Measurements from ENCODE around the gene ACKR2. TPM values are rescaled to one million over a fixed set of nuclear protein-coding genes. Genes with fewer than 3 reads are reported as not detected.

Gene ACKR2
- total and polyA plus RNA-seq, 2 of the 13 experiments (the other 11 are each of a cell fraction or from before 2014, with no cell fraction given), result 1.1 to 1.9 TPM

DNA sequence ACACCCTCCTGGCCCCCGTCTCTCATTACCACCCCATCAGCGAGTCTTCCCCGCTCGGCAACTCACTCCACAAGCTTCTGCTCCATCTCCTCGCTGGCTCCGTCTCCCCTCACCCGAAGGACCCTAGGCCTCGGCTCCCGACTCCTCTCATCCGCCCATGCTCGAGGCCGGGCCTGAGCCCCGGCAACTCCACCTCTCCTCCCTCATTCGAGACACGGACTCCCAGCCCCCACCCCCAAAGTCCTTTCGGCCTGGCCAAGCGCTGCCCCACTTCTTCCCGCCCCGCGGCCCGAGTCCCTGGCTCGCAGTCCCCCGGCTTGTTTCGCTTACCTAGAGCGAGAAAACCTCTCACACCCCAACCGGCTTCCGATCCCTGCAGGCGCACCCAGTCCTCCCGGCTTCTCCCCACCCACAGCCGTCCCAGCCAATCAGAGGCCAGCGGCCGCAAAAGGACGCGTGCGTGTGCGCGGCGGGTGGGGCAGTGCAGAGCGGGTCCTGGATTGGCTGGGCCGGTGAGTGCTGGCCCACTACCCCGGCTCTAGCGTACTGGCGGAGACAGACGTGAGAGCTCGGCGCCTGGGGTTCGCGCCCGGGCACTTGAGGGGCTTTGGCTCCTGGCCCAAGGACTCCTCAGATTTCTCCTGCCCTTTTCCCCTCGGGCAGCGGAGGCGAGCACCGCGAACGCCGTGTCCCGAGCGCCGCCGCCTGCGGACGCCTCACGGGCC, 5.0 kb upstream of the ACKR2 start, which contains the start of gene HIGD1A (continued):
- TF ChIP-seq NR2F2 (IDR thresholded peaks at IDR 0.05; ENCODE audit: borderline replicate concordance, low read depth) (0 out of 2 replicates have a peak, but pooled peaks have one; percentile 36), ZNF772 (CRISPR knock-in tag; IDR thresholded peaks at IDR 0.05) (no peak), ZBTB1 (CRISPR knock-in tag; IDR thresholded peaks at IDR 0.05; ENCODE audit: borderline replicate concordance) (no peak), ZNF501 (CRISPR knock-in tag; IDR thresholded peaks at IDR 0.05) (peak; percentile 67), JDP2 (CRISPR knock-in tag; IDR thresholded peaks at IDR 0.05; ENCODE audit: borderline replicate concordance) (no peak; the same call in 1 of the 2 replicates), ZFP41 (CRISPR knock-in tag; IDR thresholded peaks at IDR 0.05; ENCODE audit: borderline replicate concordance) (no peak), PCBP2 (optimal IDR thresholded peaks at IDR 0.05; ENCODE audit: low read depth, low read length, poor library complexity, severe bottlenecking) (no peak), MEF2D (CRISPR knock-in tag; IDR thresholded peaks at IDR 0.05) (0 out of 2 replicates have a peak, but pooled peaks have one; percentile 14), PRMT3 (CRISPR knock-in tag; IDR thresholded peaks at IDR 0.05; ENCODE audit: borderline replicate concordance, low read depth) (peak; percentile 56; the same call in 1 of the 2 replicates), ZNF713 (CRISPR knock-in tag; IDR thresholded peaks at IDR 0.05) (no peak), CBX1 (IDR thresholded peaks at IDR 0.05; ENCODE audit: low read depth) (no peak), NKX3-1 (CRISPR knock-in tag; IDR thresholded peaks at IDR 0.05) (no peak), ZBTB20 (CRISPR knock-in tag; IDR thresholded peaks at IDR 0.05; ENCODE audit: borderline replicate concordance, low read depth) (no peak), ZNF577 (CRISPR knock-in tag; IDR thresholded peaks at IDR 0.05; ENCODE audit: borderline replicate concordance, low read depth) (no peak), BRCA1 (CRISPR knock-in tag; IDR thresholded peaks at IDR 0.05) (no peak; the same call in 1 of the 2 replicates)
- TF ChIP-seq, protein P1, sequence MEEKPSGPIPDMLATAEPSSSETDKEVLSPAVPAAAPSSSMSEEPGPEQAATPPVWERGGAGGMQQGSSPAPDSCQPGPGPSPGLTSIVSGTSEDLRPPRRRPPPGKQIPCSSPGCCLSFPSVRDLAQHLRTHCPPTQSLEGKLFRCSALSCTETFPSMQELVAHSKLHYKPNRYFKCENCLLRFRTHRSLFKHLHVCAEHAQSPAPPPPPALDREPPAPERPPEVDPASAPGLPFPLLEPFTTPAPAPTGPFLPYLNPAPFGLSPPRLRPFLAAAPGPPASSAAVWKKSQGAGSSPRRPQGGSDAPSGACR (CRISPR knock-in tag; IDR thresholded peaks at IDR 0.05), result no peak
- TF ChIP-seq, protein P2, sequence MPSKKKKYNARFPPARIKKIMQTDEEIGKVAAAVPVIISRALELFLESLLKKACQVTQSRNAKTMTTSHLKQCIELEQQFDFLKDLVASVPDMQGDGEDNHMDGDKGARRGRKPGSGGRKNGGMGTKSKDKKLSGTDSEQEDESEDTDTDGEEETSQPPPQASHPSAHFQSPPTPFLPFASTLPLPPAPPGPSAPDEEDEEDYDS (CRISPR knock-in tag; IDR thresholded peaks at IDR 0.05), result peak; percentile 98
- TF ChIP-seq, protein P3, sequence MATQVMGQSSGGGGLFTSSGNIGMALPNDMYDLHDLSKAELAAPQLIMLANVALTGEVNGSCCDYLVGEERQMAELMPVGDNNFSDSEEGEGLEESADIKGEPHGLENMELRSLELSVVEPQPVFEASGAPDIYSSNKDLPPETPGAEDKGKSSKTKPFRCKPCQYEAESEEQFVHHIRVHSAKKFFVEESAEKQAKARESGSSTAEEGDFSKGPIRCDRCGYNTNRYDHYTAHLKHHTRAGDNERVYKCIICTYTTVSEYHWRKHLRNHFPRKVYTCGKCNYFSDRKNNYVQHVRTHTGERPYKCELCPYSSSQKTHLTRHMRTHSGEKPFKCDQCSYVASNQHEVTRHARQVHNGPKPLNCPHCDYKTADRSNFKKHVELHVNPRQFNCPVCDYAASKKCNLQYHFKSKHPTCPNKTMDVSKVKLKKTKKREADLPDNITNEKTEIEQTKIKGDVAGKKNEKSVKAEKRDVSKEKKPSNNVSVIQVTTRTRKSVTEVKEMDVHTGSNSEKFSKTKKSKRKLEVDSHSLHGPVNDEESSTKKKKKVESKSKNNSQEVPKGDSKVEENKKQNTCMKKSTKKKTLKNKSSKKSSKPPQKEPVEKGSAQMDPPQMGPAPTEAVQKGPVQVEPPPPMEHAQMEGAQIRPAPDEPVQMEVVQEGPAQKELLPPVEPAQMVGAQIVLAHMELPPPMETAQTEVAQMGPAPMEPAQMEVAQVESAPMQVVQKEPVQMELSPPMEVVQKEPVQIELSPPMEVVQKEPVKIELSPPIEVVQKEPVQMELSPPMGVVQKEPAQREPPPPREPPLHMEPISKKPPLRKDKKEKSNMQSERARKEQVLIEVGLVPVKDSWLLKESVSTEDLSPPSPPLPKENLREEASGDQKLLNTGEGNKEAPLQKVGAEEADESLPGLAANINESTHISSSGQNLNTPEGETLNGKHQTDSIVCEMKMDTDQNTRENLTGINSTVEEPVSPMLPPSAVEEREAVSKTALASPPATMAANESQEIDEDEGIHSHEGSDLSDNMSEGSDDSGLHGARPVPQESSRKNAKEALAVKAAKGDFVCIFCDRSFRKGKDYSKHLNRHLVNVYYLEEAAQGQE (IDR thresholded peaks at IDR 0.05; ENCODE audit: borderline replicate concordance in 1 of 2, low read depth in 1 of 2, low read length in 2 of 2), result no peak
- TF ChIP-seq, protein P4, sequence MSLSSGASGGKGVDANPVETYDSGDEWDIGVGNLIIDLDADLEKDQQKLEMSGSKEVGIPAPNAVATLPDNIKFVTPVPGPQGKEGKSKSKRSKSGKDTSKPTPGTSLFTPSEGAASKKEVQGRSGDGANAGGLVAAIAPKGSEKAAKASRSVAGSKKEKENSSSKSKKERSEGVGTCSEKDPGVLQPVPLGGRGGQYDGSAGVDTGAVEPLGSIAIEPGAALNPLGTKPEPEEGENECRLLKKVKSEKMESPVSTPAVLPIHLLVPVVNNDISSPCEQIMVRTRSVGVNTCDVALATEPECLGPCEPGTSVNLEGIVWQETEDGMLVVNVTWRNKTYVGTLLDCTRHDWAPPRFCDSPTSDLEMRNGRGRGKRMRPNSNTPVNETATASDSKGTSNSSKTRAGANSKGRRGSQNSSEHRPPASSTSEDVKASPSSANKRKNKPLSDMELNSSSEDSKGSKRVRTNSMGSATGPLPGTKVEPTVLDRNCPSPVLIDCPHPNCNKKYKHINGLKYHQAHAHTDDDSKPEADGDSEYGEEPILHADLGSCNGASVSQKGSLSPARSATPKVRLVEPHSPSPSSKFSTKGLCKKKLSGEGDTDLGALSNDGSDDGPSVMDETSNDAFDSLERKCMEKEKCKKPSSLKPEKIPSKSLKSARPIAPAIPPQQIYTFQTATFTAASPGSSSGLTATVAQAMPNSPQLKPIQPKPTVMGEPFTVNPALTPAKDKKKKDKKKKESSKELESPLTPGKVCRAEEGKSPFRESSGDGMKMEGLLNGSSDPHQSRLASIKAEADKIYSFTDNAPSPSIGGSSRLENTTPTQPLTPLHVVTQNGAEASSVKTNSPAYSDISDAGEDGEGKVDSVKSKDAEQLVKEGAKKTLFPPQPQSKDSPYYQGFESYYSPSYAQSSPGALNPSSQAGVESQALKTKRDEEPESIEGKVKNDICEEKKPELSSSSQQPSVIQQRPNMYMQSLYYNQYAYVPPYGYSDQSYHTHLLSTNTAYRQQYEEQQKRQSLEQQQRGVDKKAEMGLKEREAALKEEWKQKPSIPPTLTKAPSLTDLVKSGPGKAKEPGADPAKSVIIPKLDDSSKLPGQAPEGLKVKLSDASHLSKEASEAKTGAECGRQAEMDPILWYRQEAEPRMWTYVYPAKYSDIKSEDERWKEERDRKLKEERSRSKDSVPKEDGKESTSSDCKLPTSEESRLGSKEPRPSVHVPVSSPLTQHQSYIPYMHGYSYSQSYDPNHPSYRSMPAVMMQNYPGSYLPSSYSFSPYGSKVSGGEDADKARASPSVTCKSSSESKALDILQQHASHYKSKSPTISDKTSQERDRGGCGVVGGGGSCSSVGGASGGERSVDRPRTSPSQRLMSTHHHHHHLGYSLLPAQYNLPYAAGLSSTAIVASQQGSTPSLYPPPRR (CRISPR knock-in tag; IDR thresholded peaks at IDR 0.05; ENCODE audit: borderline replicate concordance), result no peak; the same call in 1 of the 2 replicates
